ENCODE measurements around the gene GRK5. TPM values are rescaled to one million over a fixed set of nuclear protein-coding genes. Genes with fewer than 3 reads are reported as not detected.
A peak's percentile ranks its signal among the peaks of the same experiment; 100 is the strongest.

GRK5 gene
- total RNA-seq, 1 donor from 2014 or later, result 54.1 TPM

DNA sequence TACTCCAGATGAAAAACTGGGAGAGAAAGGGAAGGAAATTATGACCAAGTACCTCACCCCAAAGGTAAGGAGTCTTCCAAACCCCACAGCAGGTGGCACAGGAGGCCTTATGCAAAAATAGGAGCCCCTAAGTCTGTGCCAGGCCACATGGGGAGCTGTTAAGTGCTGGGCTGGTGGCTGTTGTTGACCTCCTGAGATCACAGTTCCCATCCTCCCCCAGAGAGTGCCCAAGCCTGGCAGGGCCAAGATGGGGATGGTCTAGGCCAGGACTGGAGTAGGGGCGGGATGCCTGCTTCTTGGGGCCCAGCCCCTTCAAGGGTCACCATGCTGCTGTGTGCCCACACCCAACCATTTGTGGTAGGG lies 189.3 kb downstream of the GRK5 start:
- ATAC-seq (no peak), DNase-seq (ENCODE audit: low spot score) (no peak)
- intact Hi-C loops (cut with DNase I), result no loop called here

- DNase-seq (ENCODE audit: low spot score), result no peak
- no peak for ATAC-seq
- intact Hi-C loops (cut with DNase I), result no loop called here
These were observed 190.0 kb downstream of the GRK5 start for GRCh38 chr10:119397416-119397815.

- ATAC-seq (no peak), DNase-seq (ENCODE audit: low spot score) (no peak)
- intact Hi-C loops (cut with DNase I), result no loop called here
These were observed 191.6 kb downstream of the GRK5 start for GRCh38 chr10:119398996-119399395.

- ATAC-seq, result no peak
- DNase-seq (ENCODE audit: low spot score), result no peak
- intact Hi-C loops (cut with DNase I), result no loop called here
These were observed 192.1 kb downstream of the GRK5 start for GRCh38 chr10:119399466-119399865.

GRCh38 chr10:119401671-119402395 lies 194.5 kb downstream of the GRK5 start:
- ATAC-seq (peak; percentile 94), DNase-seq (ENCODE audit: low spot score) (peak; percentile 84)
- intact Hi-C loops (cut with DNase I), result no loop called here

GRCh38 chr10:119403921-119404320 lies 196.6 kb downstream of the GRK5 start:
- DNase-seq (ENCODE audit: low spot score) (no peak), ATAC-seq (no peak)
- intact Hi-C loops (cut with DNase I), result no loop called here

GRCh38 chr10:119404719-119405519 lies 197.5 kb downstream of the GRK5 start:
- ATAC-seq (no peak), DNase-seq (ENCODE audit: low spot score) (no peak)
- intact Hi-C loops (cut with DNase I), result no loop called here

GRCh38 chr10:119405520-119405807 lies 198.1 kb downstream of the GRK5 start:
- intact Hi-C loops (cut with DNase I), result no loop called here
- no peak for ATAC-seq

GRCh38 chr10:119406137-119406536 lies 198.8 kb downstream of the GRK5 start:
- DNase-seq (ENCODE audit: low spot score), result no peak
- intact Hi-C loops (cut with DNase I), result no loop called here
- no peak for ATAC-seq

More at GRCh38 chr10:119405520-119405807, 198.1 kb downstream of the GRK5 start:
- DNase-seq (ENCODE audit: low spot score), result no peak

- ATAC-seq (no peak), DNase-seq (ENCODE audit: low spot score) (no peak)
- intact Hi-C loops (cut with DNase I), result no loop called here
These were observed 199.4 kb downstream of the GRK5 start for GRCh38 chr10:119406601-119407253.

GRCh38 chr10:119407254-119407777 lies 199.9 kb downstream of the GRK5 start:
- ATAC-seq (no peak), DNase-seq (ENCODE audit: low spot score) (no peak)
- intact Hi-C loops (cut with DNase I), result no loop called here

- ATAC-seq, result no peak
- no peak for DNase-seq (ENCODE audit: low spot score)
- intact Hi-C loops (cut with DNase I), result no loop called here
These were observed 200.7 kb downstream of the GRK5 start for GRCh38 chr10:119408072-119408471.

GRCh38 chr10:119408969-119409371 lies 201.6 kb downstream of the GRK5 start:
- ATAC-seq (no peak), DNase-seq (ENCODE audit: low spot score) (no peak)
- intact Hi-C loops (cut with DNase I), result no loop called here

DNA sequence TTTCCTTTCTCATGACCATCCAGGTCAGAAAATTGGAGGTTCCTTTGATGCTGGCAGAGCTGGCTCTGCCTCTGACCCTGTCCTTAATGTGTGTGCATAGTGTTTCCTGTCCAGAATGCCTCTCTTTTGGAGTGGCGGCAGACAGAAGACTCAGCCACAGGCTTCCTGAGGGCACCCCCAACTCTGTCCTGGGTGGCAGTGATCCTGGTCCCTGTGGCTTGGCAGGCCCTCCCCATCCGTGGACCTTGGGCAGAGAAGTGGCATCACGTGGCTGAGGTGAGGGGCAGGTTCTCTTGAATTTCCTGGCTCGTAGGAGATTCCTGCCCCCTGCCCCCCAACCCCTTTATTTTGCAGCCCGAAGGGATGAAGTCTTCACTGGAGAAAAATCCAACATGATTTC lies 202.0 kb downstream of the GRK5 start:
- DNase-seq (ENCODE audit: low spot score) (no peak), ATAC-seq (no peak)
- intact Hi-C loops (cut with DNase I), result no loop called here

GRCh38 chr10:119409906-119410305 lies 202.5 kb downstream of the GRK5 start:
- ATAC-seq (peak; percentile 77), DNase-seq (ENCODE audit: low spot score) (peak; percentile 83)
- intact Hi-C loops (cut with DNase I), result loop anchor here (10.0 kb wide), 1 partner anchor 205 kb away; the partner anchor contains the start of gene GRK5

DNA sequence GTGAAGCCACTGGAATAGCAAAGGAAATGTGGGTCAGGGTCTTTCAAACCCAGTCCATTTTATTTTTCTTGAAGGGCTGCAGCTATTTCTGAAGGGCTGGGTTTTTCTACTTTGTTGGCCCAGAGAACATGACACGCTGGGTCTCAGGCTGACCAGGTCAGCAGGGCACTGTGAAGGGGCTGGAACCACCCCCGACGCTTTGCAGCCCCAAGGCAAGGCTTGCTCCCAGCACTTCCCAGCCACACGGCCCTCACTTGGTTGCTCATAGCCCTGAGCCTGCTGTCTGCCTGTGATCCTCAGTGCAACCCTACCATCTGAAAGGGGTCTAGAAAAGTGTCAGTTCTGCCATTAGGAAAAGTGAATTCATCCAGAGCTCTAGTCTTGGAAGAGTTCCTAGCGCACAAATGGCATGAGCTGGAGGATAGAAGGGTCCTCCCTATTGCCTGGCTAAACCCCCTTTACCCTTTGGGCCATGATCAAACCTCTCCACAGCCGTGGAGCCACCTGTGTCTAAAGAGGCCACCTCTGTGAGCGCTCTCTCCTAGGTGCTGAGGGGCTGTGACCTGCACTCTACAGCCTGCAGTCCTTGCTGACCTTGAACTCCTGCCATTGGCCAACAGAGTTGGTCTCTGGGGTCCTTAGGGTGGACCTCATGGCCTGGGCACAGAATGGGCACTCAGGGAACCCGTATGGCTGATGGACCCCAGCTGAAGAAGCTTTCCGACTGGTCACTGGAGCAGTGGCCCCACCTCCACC lies 203.2 kb downstream of the GRK5 start:
- ATAC-seq, result no peak
- intact Hi-C loops (cut with DNase I), result loop anchor here (10.0 kb wide), 1 partner anchor 206 kb away; the partner anchor contains the start of gene GRK5

DNA sequence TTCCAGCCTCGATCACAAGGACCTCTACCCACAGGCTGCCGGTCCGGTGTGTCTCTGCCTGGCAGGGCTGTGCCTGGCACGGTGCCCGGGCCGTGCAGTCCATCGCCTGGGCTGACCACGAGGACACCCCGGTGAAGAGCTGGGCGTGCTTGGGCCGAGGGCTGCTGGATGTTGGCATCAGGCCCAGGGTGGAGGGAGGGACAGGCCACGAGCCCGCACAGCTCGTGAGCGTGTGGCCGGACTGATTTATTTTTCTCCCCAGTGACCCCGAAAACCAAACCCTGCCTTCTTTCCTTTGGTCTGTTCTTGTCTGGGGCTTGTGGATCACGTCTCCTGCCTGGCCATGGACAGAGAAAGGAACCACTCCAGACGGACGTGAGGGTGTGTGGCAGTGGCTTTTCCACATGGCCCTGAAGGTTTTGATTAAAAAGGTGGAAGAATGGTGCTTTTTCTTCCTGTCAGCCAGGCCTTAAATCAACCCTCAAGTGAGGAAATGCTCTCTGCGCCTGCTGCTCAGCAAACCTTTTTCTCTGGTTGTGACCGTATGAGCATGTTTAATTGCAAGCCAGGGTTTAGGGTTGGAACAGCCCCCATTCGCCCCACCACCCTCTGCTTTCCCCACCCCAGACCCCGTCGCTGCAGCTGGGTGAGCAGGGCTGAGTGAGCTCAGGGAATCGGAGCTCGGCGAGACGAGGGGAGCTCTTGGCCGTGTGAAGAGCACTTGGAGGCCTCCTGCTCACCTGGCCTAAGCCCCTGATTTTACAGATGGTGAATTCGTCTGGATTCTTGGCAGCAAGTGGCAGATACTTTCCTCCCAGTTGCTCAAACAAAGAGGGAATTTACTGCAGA lies 205.1 kb downstream of the GRK5 start:
- peak; percentile 75 for ATAC-seq
- intact Hi-C loops (cut with DNase I), result loop anchor here (10.0 kb wide), 1 partner anchor 208 kb away; the partner anchor contains the start of gene GRK5
- peak; percentile 90 for DNase-seq (ENCODE audit: low spot score)

More for the DNA sequence above, 203.2 kb downstream of the GRK5 start:
- DNase-seq (ENCODE audit: low spot score), result no peak

DNA sequence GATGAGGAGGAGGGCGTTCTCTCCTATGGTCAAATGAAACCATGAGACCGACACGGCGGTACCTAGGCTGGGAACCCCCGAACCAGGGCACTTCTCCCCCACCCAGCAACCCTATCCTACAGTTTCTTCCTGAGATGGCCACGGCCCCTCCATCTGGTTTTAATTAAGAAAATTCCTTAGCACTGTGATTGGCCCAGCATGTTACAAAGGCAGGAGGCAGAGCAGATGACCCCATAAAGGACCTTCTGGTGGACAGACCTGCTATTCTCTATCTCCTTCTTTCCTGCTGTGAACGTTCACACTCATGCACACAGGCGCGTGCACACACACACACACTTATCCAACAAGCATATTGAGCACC lies 205.7 kb downstream of the GRK5 start:
- intact Hi-C loops (cut with DNase I), result loop anchor here (10.0 kb wide), 1 partner anchor 208 kb away; the partner anchor contains the start of gene GRK5
- DNase-seq (ENCODE audit: low spot score), result no peak
- peak; percentile 13 for ATAC-seq

Data from sciatic nerve (tissue), 2 donors.